Epidermal melanocyte (primary cell): ENCODE data around the gene TRIP6.

Experiments
- DNase-seq: peaks from one replicate; pipeline ENCODE4 v3.0.0; 2011; ENCODE audit warnings: low spot score; ENCODE audit not compliant: insufficient read length

Gene TRIP6

DNA sequence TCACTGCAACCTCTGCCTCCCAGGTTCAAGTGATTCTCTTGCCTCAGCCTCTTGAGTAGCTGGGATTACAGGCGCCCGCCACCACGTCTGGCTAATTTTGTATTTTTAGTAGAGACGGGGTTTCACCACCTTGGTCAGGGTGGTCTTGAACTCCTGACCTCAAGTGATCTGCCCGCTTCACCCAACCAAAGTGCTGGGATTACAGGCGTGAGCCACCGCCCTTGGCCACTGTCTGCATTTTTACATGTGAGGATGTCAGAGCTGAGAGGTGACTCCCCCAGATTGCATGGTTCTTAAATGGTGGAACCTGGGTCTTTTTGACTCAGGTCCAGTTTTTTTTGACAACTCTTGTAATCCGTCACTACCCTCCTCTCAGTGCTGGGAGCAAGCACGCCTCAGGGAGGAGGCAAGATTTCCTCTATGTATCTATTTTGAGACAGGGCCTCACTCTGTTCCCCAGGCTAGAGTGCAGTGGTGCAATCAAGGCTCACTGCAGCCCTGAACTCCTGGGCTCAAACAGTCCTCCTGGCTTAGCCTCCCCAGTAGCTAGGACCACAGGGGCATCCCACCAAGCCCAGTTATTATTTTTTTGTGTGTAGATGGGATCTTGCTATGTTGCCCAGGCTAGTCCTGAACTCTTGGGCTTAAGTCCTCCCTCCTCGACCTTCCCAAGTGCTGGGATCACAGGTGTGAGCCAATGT lies 6.6 kb downstream of the TRIP6 start:
- no peak for DNase-seq

DNA sequence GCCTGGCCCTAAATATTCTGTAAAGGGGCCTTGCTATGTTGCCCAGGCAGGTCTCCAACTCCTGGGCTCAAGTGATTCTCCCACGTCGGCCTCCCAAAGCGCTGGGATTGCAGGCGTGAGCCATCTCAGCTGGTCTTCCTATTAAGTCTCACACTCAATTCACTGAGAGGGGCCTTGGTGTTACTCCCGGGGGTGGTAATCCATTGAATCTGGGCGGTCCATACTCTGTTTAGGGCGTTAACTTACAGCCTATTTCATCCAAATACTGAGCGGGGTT lies 7.1 kb downstream of the TRIP6 start:
- no peak for DNase-seq

DNA sequence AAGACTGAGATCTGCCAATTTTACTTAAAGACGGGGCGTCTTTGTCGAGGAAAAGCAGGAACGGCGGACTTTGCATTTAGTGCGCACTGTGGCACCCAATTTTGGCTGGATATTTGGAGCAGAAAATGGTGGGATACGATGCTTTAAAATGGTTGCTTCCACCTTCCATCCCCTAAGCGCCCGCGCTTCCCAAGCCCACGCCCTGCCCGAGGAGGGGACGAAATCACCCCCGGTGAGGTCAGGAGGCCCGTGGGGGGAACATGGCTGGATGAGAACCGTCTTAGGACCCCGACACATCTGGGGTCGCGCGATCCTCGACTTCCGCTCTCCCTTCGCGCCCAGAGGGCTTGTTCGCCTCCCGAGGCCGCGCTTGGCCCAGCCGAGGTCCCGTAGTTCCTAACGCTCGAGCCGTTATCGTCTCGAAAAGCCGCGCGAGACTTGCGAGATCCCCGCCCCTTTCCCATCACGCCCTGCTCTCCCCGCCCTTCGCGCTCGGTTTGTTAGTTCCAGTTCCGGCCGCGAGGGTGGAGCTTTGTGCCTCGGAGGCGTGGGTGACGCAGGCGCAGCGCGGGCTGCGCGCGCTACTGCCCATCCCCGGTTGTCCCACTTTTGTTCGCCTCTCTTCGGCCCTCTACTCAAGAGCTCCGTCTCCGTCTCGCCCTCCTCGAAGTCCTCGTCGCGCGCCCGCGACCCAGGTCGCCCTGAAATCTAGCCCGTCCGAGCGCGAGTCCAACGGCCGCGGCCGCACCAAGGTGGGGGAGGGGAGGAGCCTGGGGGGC lies 7.6 kb downstream of the TRIP6 start, which contains the start of gene SRRT:
SRRT (plus strand) TSS at position 527 of the 779 bp plus-strand sequence. CDS start 488 bp downstream, outside the sequence.
- DNase-seq: peak; percentile 99

DNA sequence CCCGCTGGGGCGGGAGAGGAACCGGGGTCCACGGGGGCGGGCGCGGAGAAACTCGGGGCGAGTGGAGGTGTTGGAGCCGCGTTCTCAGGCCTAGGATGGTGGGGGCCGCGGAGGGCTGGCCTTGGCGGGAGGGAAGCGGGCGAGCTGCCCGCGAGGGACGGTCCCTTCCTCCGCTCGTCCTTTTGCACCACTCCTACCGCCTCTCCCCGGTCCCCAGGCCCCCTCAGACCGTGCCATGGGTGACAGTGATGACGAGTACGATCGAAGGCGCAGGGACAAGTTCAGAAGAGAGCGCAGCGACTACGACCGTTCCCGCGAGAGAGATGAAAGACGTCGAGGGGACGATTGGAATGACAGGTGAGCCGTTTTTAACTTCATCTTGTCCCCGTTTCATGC lies 8.2 kb downstream of the TRIP6 start:
- DNase-seq: no peak

DNA sequence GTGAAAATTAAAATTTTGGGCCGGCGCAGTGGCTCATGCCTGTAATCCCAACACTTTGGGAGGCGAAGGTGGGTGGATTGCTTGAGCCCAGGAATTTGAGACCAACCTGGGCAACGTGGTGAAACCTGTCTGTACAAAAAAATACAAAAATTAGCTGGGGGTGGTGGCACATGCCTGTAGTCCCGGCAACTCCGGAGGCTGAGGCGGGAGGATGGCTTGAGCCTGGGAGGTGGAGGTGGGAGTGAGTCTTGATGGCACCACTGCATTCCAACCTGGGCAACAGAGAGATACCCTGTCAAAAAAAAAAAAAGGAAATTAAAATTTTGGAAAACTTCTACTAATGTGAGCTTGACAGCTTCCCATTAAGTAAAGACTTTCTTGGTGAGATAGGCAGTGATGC lies 10.8 kb downstream of the TRIP6 start:
- DNase-seq: no peak

DNA sequence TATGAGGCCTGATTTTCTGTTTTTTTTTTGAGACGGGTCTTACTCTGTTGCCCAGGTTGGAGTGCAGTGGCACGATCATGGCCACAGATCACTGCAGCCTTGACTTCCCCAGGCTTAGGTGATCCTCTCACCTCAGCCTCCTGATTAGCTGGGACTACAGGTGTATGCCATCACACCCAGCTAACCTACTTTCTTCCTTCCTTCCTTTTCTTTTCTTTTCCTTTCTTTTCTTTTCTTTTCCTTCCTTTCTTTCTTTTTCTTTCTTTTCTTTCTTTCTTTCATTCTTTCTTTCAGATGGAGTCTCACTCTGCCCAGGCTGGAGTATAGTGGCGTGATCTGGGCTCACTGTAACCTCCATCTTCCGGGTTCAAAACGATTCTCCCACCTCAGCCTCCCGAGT lies 11.5 kb downstream of the TRIP6 start:
- no peak for DNase-seq

DNA sequence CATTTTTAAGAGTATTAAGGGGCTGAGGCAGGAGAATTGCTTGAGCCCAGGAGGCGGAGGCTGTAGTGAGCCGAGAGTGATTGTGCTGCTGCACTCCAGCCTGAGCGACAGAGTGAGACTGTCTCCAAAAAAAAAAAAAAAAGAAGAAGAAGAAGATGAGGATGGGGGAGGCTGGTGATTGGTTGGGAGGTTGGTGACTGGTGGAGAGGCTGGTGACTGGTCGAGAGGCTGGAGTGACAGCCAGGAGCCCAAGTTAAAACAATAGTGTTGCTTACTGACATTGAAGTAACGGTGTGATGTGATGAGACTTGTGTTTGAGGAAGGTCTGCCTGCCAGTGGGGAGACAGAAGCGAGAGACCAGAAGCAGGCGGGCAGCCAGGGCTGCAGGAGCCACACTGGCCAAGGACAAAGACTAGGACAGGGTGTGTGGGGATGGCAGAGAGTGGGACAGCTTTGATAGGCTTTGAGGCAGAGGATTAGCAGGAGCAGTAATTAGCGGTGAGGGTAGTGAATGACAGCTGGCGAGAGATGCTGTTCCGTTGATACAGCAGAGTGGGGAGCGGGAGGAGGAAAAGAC lies 12.6 kb downstream of the TRIP6 start:
- DNase-seq: no peak

DNA sequence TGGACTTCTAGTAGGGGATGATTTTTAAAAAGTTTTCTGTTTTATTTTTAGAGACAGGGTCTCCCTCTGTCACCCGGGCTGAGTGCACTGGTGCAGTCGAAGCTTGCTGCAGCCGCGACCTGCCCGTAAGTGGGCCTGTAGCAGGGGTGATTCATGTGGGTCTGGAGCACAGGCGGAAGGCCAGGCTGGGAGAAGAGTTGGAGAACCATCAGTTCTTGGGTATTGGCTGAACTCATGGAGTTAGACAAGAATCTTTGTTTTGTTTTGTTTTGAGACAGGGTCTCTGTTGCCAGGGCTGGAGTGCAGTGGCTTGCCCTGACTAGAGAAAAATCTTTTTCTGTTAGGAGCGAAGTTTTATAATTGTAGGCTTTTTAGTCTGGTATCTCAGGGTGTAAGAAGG lies 13.5 kb downstream of the TRIP6 start:
- no peak for DNase-seq

DNA sequence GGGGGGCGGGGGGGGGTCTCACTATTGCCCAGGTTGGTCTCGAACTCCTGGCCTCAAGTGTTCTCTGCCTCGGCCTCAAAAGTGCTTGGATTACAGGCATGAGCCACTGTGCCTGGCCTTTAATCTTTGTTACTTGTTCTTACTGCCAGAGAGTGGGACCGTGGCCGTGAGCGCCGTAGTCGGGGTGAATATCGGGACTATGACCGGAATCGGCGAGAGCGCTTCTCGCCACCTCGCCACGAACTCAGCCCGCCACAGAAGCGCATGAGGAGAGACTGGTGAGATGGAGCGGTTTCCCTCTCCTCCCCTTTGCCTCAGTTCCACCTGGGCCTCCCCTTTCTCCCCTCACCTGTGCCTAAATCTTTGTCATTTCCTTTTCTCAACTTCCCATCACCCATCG lies 13.9 kb downstream of the TRIP6 start:
- no peak for DNase-seq

DNA sequence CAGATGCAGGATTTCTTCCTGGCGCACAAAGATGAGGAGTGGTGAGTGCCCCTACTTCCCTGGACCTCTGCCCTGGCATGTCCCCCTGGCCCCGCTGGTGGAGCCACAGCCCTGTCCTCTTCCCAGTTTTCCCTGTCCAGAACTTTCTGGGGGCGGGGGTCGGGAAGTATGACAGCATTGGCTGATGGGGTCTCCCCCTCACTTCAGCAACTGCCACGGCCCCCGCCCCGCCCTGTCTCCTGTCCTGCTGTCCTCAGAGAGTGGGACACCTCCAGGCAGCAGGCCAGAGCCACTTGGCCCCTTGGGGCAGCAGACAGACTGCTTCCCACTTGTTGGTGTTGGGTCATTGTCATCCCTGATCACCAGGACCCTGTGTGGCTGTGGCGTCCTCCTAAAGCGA lies 15.0 kb downstream of the TRIP6 start:
- no peak for DNase-seq

DNA sequence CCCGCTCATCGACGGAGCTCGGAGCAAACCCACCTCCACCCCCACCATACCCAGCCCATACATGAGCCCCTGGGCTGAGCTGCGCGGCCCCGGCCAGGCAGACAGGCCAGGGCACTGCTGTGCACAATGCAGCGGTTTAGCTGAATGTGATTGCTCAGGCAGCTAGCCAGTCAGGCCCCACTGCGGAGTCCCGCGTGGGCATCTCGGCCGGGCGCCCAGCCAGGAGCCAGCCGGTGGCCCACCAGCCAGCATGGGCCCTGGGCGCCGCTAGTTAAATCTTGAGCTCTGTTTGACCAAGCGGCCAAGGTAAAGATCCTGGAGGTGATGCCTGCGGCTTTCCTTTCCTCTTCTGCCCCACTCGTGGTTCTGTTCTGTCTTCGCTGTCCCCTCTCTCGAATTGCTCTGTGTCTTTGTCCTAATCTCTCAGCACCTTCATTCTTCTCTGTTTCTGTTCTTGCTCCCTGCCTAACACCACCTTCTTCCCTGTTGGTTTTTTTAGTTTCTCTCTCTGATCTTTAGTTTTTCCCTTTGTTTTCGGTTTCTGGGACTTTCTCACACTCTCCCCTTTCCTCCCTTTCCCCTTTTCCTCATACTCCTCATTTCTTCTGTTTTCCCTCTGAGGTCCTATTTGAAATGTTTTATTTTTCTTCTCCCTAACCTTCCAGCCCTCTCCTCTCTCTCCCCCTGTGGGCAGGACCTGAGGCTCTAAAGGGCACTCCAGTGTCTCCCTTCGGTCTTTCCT lies 15.8 kb downstream of the TRIP6 start:
- no peak for DNase-seq

DNA sequence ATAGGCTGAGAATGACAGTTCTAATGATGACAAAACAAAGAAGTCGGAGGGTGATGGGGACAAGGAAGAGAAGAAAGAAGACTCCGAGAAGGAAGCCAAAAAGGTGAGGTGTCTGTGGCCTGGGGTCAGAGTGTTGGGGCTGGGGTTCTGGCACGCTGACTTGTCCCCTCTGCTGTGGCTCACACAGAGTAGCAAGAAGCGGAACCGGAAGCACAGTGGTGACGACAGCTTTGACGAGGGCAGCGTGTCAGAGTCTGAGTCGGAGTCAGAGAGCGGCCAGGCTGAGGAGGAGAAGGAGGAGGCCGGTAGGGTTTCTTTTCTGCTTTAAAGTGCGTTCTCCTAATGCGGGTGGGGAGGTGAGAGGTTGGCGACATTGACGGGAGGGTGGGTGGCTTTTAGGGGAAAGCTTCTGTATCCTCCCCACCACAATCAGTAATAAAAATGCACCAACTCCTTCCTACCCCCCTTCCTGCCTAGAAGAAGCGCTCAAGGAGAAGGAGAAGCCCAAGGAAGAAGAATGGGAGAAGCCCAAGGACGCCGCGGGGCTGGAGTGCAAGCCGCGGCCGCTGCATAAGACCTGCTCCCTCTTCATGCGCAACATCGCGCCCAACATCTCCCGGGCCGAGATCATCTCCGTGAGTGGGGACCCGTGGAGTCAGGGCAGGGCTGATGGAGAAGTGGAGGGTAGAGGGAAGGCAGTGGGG lies 17.7 kb downstream of the TRIP6 start:
- DNase-seq: no peak

DNA sequence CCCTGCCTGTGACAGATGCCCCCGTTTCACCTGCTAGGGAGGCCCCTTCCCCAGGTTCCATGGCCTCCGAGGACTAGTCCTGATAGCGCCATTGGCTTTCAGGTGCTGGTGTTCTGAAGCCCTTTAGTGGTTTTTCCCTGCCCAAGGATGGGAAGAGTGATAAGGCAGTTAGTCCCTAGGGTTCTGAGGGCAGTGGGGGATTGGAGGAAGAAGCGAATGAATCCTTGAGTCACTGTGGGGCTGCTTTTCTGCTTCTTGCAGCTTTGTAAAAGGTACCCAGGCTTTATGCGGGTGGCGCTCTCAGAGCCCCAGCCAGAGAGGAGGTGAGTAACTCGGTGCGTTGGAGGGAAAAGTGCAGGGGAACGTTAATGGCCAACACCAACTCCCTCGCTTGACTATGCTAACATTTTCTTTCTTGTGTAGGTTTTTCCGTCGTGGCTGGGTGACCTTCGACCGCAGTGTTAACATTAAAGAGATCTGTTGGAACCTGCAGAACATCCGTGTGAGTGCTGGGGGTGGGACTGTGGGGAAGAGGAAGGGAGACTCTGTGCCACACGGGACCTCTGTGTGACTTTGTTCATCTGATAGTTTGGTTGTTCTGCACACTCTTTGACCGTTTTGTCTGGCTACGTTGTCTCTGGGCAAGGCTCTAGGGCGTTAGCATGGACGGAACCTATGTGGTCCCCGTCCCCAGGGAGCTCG lies 18.4 kb downstream of the TRIP6 start:
- DNase-seq: no peak

DNA sequence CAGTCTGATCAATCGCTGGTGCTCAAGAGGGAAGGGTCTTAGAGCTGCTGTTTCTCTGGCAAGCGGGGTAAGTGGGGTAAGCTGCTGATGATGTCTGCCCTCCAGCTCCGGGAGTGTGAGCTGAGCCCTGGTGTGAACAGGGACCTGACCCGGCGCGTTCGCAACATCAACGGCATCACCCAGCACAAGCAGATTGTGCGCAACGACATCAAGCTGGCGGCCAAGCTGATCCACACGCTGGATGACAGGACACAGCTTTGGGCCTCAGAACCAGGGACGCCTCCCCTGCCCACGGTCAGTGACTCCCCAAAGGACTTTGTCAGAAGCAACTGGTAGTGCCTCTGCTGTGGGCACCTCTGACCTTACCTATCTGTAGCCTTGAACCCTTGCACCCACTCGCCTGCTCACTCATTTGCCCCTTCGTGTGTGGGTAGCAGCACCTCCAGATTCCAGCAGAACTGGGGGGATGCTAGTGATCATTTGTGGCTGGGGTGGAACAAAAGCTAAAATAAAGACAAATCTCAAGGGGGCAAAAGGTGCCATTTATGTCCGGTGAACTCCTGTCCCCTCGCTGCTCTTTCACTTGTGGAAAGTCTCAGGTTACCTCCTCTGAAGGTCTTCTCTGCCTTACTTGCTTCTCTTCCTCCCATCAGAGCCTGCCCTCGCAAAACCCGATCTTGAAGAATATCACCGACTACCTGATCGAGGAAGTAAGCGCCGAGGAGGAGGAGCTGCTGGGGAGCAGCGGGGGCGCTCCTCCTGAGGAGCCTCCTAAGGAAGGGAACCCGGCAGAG lies 19.2 kb downstream of the TRIP6 start:
- DNase-seq: no peak

DNA sequence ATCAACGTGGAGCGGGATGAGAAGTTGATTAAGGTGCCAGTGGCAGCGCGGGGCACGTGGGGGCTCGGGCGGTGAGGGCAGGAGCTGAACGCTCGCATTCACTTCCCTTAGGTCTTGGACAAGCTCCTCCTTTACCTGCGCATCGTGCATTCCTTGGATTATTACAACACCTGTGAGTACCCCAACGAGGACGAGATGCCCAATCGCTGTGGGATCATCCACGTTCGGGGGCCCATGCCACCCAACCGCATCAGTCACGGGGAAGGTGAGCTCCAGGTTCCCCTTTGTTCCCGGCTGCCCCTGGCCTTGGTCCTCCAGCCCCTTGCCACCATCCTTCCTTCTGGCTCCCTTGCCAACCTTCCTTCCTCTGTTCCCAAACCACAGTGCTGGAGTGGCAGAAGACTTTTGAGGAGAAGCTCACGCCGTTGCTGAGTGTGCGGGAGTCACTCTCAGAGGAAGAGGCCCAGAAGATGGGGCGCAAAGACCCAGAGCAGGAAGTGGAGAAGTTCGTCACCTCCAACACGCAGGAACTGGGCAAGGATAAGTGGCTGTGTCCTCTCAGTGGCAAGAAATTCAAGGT lies 19.8 kb downstream of the TRIP6 start:
- DNase-seq: no peak

DNA sequence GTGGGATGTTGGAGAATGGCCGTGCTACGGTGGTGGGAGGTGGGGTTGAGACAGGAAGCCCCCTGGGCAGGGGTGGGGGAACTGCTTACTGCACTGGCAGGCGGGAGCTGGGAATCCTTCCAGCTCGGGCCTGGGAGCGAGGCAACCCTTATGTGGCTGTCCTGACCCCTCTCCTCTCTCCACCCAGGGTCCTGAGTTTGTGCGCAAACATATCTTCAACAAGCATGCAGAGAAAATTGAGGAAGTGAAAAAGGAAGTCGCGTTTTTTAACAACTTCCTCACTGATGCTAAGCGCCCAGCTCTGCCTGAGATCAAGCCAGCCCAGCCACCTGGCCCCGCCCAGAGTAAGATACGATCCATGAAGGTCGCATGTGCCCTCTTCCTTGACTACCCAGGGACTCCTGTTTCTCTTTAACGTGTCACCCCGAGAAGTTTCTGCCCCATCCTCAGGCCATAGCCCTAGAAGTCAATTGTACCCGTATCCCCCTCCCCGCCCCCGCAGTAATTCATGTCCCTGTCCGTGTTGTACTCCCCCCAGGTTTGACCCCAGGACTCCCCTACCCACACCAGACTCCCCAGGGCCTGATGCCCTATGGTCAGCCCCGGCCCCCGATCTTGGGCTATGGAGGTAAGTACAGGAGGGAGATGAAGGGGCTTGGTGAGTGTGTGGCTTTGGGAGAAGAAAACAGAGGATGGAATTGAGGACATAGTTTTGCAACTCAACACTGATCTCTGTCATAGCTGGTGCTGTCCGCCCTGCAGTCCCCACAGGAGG lies 20.5 kb downstream of the TRIP6 start:
- no peak for DNase-seq

DNA sequence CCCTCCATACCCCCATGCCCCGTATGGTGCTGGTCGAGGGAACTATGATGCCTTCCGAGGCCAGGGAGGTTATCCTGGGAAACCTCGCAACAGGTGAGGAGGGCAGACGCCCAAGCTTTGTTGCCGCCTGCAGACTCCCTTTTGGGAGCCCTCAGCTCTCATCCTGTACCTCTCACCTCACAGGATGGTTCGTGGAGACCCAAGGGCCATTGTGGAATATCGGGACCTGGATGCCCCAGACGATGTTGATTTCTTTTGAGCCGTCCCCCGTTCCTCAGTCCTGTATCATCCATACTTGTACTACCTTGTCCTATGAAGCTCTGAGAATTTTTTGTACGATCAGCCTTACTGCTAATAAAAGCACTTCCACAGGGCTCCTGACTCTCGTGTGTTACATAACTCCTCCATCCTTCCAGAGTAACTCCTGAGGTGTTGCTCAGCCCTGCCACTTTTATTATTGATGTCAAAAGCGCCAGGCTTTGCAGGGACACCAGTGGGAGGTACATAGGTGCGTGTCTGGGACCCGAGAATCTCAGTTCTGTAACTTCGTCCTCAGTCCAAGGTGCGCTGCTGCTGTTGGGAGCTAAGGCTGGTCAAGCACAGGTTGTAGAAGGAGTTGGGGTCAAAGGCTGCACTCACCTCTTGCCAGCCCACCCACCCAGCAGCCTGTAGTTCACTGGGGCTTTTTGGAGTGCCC lies 21.3 kb downstream of the TRIP6 start:
- no peak for DNase-seq

DNA sequence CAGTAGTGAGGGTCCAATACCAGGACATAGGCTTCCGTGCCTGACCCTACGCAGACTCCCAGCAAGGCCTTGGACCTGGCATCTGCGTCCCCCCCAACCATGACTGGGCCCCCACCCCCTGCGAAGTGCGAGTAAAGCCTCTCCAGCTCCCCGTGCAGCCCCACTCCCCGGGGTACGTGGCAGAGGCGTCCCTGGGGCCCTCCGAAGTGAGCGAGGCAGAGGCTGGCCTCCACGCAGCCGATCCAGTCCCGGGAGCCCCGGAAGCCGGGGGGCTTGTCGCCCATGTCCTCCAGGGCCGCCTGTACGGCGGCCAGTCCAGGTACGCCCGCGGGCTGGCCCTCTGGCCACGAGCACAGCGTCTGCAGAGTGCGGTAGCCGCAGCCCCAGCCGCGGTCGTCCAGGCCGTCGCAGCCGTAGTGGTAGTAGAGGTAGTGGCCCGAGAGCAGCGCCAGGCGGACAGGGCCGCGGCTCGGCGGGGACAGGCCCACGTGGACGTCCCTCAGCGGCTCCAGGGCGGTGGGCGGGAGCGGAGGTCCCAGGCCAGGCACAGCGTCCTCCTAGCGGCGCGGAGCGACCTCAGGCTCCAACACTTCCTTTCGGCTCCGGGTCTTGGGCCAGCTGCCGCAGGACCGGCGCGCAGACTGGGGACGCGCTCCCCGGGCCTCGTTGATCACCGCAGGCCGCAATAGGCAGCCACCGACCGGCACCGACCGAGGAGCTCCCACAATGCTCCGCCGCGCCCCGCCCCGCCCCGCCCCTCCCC lies 22.0 kb downstream of the TRIP6 start, which contains the start of gene UFSP1:
UFSP1 (minus strand) TSS at position 728 of the 763 bp plus-strand sequence; CDS start at position 284, 444 bp downstream.
- DNase-seq: no peak
